NT2/D1 (cell line): ENCODE results near the gene GMDS.

Experiments
- DNase-seq: peaks from one replicate; pipeline ENCODE4 v3.0.0-alpha.2; 2011; ENCODE audit warnings: low read depth, low spot score
- H3K27me3 ChIP-seq: 2 replicates; pipeline ENCODE4 v1.6.0; 2011; ENCODE audit warnings: mild to moderate bottlenecking; ENCODE audit not compliant: insufficient read length, insufficient read depth
- H3K36me3 ChIP-seq: 2 replicates; pipeline ENCODE4 v1.6.1; 2011; ENCODE audit warnings: mild to moderate bottlenecking, low read length, mixed read lengths; ENCODE audit not compliant: insufficient read depth, insufficient read length
- H3K4me1 ChIP-seq: 2 replicates; pipeline ENCODE4 v1.5.1; 2011; ENCODE audit not compliant: insufficient read depth, insufficient read length
- H3K4me3 ChIP-seq: 2 replicates; pipeline ENCODE4 v1.5.1; 2011; ENCODE audit warnings: low read depth; ENCODE audit not compliant: insufficient read length
- H3K9ac ChIP-seq: 2 replicates; pipeline ENCODE4 v1.6.0; 2011; ENCODE audit warnings: low read depth; ENCODE audit not compliant: insufficient read length
- H3K9me3 ChIP-seq: 2 replicates; pipeline ENCODE4 v1.5.1; 2011; ENCODE audit warnings: mild to moderate bottlenecking, low read length; ENCODE audit not compliant: insufficient read depth
- SUZ12 ChIP-seq: IDR thresholded peaks from 2 replicates; pipeline ENCODE4 v1.6.1; 2011; ENCODE audit not compliant: insufficient read length, insufficient read depth; ENCODE audit errors: extremely low read depth
- YY1 ChIP-seq: IDR thresholded peaks from 2 replicates; pipeline ENCODE4 v1.6.1; 2011; ENCODE audit not compliant: insufficient read length, insufficient read depth
- ZNF274 ChIP-seq: IDR thresholded peaks from 2 replicates; pipeline ENCODE4 v1.6.1; 2011; ENCODE audit warnings: mild to moderate bottlenecking, low read depth, low read length

Gene GMDS

GRCh38 chr6:1738558-1739081 is 506.8 kb downstream of the GMDS start:
- no peaks in the 10 kb centered on the region for H3K9me3 ChIP-seq
- H3K4me1 ChIP-seq: no peaks in the 10 kb centered on the region
- no peaks in the 10 kb centered on the region for H3K36me3 ChIP-seq
- no peak for TF ChIP-seq ZNF274
- no peak for TF ChIP-seq YY1
- no peak for TF ChIP-seq SUZ12
- no peak overlapping the region for H3K4me3 ChIP-seq
- H3K9ac ChIP-seq: no peak overlapping the region
- DNase-seq: no peak
- no peaks in the 10 kb centered on the region for H3K27me3 ChIP-seq

GRCh38 chr6:1737463-1738311 is 507.7 kb downstream of the GMDS start:
- H3K4me1 ChIP-seq: no peaks in the 10 kb centered on the region

GRCh38 chr6:1736346-1737105 is 508.9 kb downstream of the GMDS start:
- H3K4me3 ChIP-seq: no peak overlapping the region
- H3K9ac ChIP-seq: no peak overlapping the region
- no peak for DNase-seq
- no peaks in the 10 kb centered on the region for H3K9me3 ChIP-seq
- no peaks in the 10 kb centered on the region for H3K27me3 ChIP-seq
- no peaks in the 10 kb centered on the region for H3K4me1 ChIP-seq
- H3K36me3 ChIP-seq: no peaks in the 10 kb centered on the region
- TF ChIP-seq YY1 (no peak), SUZ12 (no peak), ZNF274 (no peak)

More at GRCh38 chr6:1737463-1738311, 507.7 kb downstream of the GMDS start:
- TF ChIP-seq ZNF274: no peak
- no peak for TF ChIP-seq SUZ12
- TF ChIP-seq YY1: no peak
- Histone ChIP-seq H3K27me3 (no peaks in the 10 kb centered on the region), H3K9me3 (no peaks in the 10 kb centered on the region), H3K9ac (no peak overlapping the region), H3K4me3 (no peak overlapping the region), H3K36me3 (no peaks in the 10 kb centered on the region)
- no peak for DNase-seq

DNA sequence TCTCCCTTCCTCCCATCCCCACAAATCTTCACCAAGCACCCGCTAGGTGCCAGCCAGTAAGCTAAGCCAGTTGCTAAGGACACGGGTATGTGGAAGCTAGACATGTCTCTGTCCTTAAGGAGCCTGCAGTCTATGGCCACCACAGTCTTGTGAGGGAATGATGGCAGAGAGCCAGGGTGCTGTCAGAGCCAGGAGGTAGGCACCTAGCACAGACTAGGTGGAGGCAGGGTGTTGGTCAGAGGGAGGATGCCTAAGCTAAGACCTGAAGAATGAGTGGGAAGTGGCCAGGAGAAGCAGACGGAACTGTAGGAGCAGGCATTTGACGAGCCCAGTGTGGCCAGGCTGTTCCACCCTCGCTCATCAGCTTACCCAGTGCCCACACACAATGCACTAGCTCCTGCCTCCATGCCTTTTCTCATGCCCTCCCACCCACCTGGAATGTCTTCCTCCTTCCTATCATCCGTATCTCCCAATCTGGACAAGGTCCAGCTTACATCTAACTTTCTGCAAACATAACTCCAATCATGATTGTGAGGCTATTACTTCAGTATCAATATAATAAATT is 510.1 kb downstream of the GMDS start:
- H3K27me3 ChIP-seq: no peaks in the 10 kb centered on the region
- DNase-seq: no peak
- H3K36me3 ChIP-seq: no peaks in the 10 kb centered on the region
- H3K9ac ChIP-seq: no peak overlapping the region
- no peak overlapping the region for H3K4me3 ChIP-seq
- H3K4me1 ChIP-seq: no peaks in the 10 kb centered on the region
- TF ChIP-seq YY1 (no peak), SUZ12 (no peak), ZNF274 (no peak)
- no peaks in the 10 kb centered on the region for H3K9me3 ChIP-seq

- H3K36me3 ChIP-seq: no peaks in the 10 kb centered on the region
- H3K27me3 ChIP-seq: no peaks in the 10 kb centered on the region
- no peak overlapping the region for H3K9ac ChIP-seq
- TF ChIP-seq YY1 (no peak), SUZ12 (no peak), ZNF274 (no peak)
- H3K9me3 ChIP-seq: no peaks in the 10 kb centered on the region
- no peak overlapping the region for H3K4me3 ChIP-seq
- no peaks in the 10 kb centered on the region for H3K4me1 ChIP-seq
- no peak for DNase-seq
Observed at GRCh38 chr6:1730882-1731281, 514.5 kb downstream of the GMDS start.

- H3K9ac ChIP-seq: no peak overlapping the region
- H3K27me3 ChIP-seq: no peaks in the 10 kb centered on the region
- no peak for TF ChIP-seq YY1
- no peak for TF ChIP-seq SUZ12
- no peak for TF ChIP-seq ZNF274
- no peaks in the 10 kb centered on the region for H3K9me3 ChIP-seq
- no peaks in the 10 kb centered on the region for H3K36me3 ChIP-seq
- H3K4me3 ChIP-seq: no peak overlapping the region
- no peak for DNase-seq
- H3K4me1 ChIP-seq: no peaks in the 10 kb centered on the region
Observed at GRCh38 chr6:1729750-1730140, 515.7 kb downstream of the GMDS start.
